HepG2 (cell line): ENCODE data around the gene ANO2. TPM values are rescaled to one million over a fixed set of nuclear protein-coding genes. Genes with fewer than 3 reads are reported as not detected.
"Not testable (repeated sequence)": the region's sequence is repeated elsewhere in the genome, so short reads cannot be mapped to it uniquely, and the experiment has no call there.

ENCODE experiments used
- ATAC-seq: fragments of 200-7000 bp; cut with Tn5 transposase; 3 replicates; pipeline ENCODE4 v1.9.1; 2020; ENCODE audit warnings: mild to moderate bottlenecking, moderate library complexity
- BruUV-seq: library from RNA; stranded (reverse); fragments of 400-500 nt; replicated peaks from 2 replicates; lab custom pipeline; 2021; lab: Mats Ljungman, UMichigan
- CTCF ChIA-PET: fragments of 300-600 bp; formaldehyde crosslinking; extraction: SDS; loops from one replicate; lab custom pipeline; 2021; ENCODE audit warnings: low total read pairs, inconsistent platforms, low intra/inter-chr PET ratio; lab: Yijun Ruan, JAX
- POLR2A ChIA-PET: fragments of 350-600 bp; sonication (Branson Sonifier 250); formaldehyde crosslinking; loops from one replicate; lab custom pipeline; 2020; ENCODE audit warnings: antibody characterized with exemption, inconsistent platforms; lab: Yijun Ruan, JAX
- DNase-seq: peaks from one replicate; pipeline ENCODE4 v3.0.0-alpha.2; 2015; ENCODE audit warnings: low spot score
- FAIRE-seq: peaks from 3 replicates; lab custom pipeline; 2011; peaks lifted over from hg19 to GRCh38; lab: Jason Lieb, UNC
- H2AFZ ChIP-seq: one replicate; pipeline ENCODE4 v1.6.1; 2011; ENCODE audit warnings: low read length, inconsistent platforms
- H3K27ac ChIP-seq: fragments of 300-600 bp; 3 replicates; pipeline ENCODE4 v1.8.0; 2011; ENCODE audit warnings: mixed run types, mild to moderate bottlenecking, mixed read lengths, low read length, inconsistent platforms; ENCODE audit not compliant: insufficient read depth; ENCODE audit errors: extremely low read length
- H3K27me3 ChIP-seq, 2 experiments: fragments of 200-600 bp in 1 of 2; 2 replicates in 1 of 2; 3 replicates in 1 of 2; pipeline versions ENCODE4 v1.6.0 to v1.8.0; 2011; ENCODE audit warnings: low read length in 2 of 2, mild to moderate bottlenecking in 2 of 2, moderate library complexity in 2 of 2, inconsistent platforms in 1 of 2; ENCODE audit not compliant: insufficient read depth in 2 of 2, control insufficient read depth in 1 of 2
- H3K36me3 ChIP-seq, 2 experiments: fragments of 200-600 bp in 1 of 2; replicated peaks in 1 of 2; 2 replicates in 1 of 2; 3 replicates in 1 of 2; pipeline versions ENCODE4 v1.5.1 to v1.8.0; 2011; ENCODE audit warnings: low read length in 2 of 2, inconsistent platforms in 1 of 2; ENCODE audit not compliant: insufficient read depth in 2 of 2, control insufficient read depth in 1 of 2
- H3K4me1 ChIP-seq: 2 replicates; pipeline ENCODE4 v1.5.1; 2012; ENCODE audit warnings: low read length, inconsistent platforms; ENCODE audit not compliant: insufficient read depth
- H3K4me2 ChIP-seq: 2 replicates; pipeline ENCODE4 v1.6.0; 2011; ENCODE audit warnings: low read depth, low read length, inconsistent platforms
- H3K4me3 ChIP-seq, 3 experiments: fragments of 200-600 bp in 1 of 3; sonication (generic), shearing (Covaris generic) in 1 of 3; replicated peaks in 1 of 3; 2 replicates each; pipeline ENCODE4 v1.5.1; 2011 to 2016; ENCODE audit warnings: low read length in 3 of 3, inconsistent platforms in 2 of 3, low read depth in 2 of 3, mild to moderate bottlenecking in 2 of 3, control low read depth in 1 of 3, mixed read lengths in 1 of 3; ENCODE audit not compliant: insufficient read depth in 1 of 3
- H3K79me2 ChIP-seq: one replicate; pipeline ENCODE4 v1.6.1; 2011; ENCODE audit warnings: low read length, inconsistent platforms; ENCODE audit not compliant: insufficient read depth
- H3K9ac ChIP-seq: 2 replicates; pipeline ENCODE4 v1.6.0; 2011; ENCODE audit warnings: mild to moderate bottlenecking, low read depth, low read length, inconsistent platforms; ENCODE audit not compliant: insufficient read depth
- H3K9me3 ChIP-seq: 2 replicates; pipeline ENCODE4 v1.5.1; 2012; ENCODE audit warnings: mild to moderate bottlenecking, low read length
- H4K20me1 ChIP-seq: 2 replicates; pipeline ENCODE4 v1.6.0; 2011; ENCODE audit warnings: inconsistent platforms, mild to moderate bottlenecking, low read length, moderate library complexity; ENCODE audit not compliant: insufficient read depth
- CREM ChIP-seq, 2 experiments: sonication (generic) in 1 of 2; formaldehyde crosslinking in 1 of 2; IDR thresholded peaks; 2 replicates each; pipeline versions ENCODE4 v1.4.0 to v1.6.1; 2016 to 2020; ENCODE audit warnings: antibody characterized with exemption in 1 of 2, mild to moderate bottlenecking in 1 of 2, missing genetic modification reagents in 1 of 2
- HES4 ChIP-seq: sonication (generic); formaldehyde crosslinking; IDR thresholded peaks from 2 replicates; pipeline ENCODE4 v1.9.0; 2021; ENCODE audit warnings: mild to moderate bottlenecking, missing genetic modification reagents, borderline replicate concordance
- HNF4A ChIP-seq: sonication (generic); formaldehyde crosslinking; IDR thresholded peaks from 2 replicates; pipeline ENCODE4 v1.4.0; 2020; ENCODE audit warnings: missing genetic modification reagents
- NCOA5 ChIP-seq: sonication (generic); formaldehyde crosslinking; IDR thresholded peaks from 2 replicates; pipeline ENCODE4 v1.4.0; 2020; ENCODE audit warnings: missing genetic modification reagents
- ZNF232 ChIP-seq: sonication (generic); formaldehyde crosslinking; IDR thresholded peaks from 2 replicates; pipeline ENCODE4 v1.4.0; 2020; ENCODE audit warnings: missing genetic modification reagents, borderline replicate concordance
- ZNF281 ChIP-seq: sonication (generic); formaldehyde crosslinking; IDR thresholded peaks from 2 replicates; pipeline ENCODE4 v1.4.0; 2020; ENCODE audit warnings: missing genetic modification reagents, borderline replicate concordance
- ZNF652 ChIP-seq: IDR thresholded peaks from 2 replicates; pipeline ENCODE4 v1.6.1; 2016; ENCODE audit warnings: low read depth, borderline replicate concordance
- WGBS: methylation state at CpG from one replicate; pipeline ENCODE4 v1.1.6; 2017; ENCODE audit warnings: low lambda C conversion rate; 5-methylcytosine and 5-hydroxymethylcytosine counted together
- in situ Hi-C: cut with HindIII; loops from 2 replicates; pipeline ENCODE4 v1.10.0; 2017; ENCODE audit warnings: low pct_unique_long_range_greater_than_20kb; ENCODE audit not compliant: extremely low pct_ligation_motif_present
- intact Hi-C: fragments of 100-400 bp; cut with micrococcal nuclease; formaldehyde crosslinking; loops from one replicate; pipeline ENCODE4 v1.10.0; 2022; ENCODE audit not compliant: unreplicated experiment
- polyA plus RNA-seq, 8 experiments: library from polyadenylated mRNA; depleted of rRNA in 3 of 8; stranded (reverse) in 7 of 8; unstranded in 1 of 8; fragments of >200 nt; fragmentation: Illumina TruSeq in 4 of 8; extraction: Trizol in 4 of 8; gene quantifications; 2 replicates each; pipeline versions ENCODE4 v1.2.1 to v1.2.3, GENCODE V29; 2011 to 2016; ENCODE audit warnings: low read depth in 4 of 8, missing spikeins in 1 of 8, mixed read lengths in 1 of 8; ENCODE audit not compliant: insufficient read depth in 1 of 8
- total RNA-seq, 5 experiments: library from RNA; depleted of rRNA; stranded (reverse); fragments of >200 nt; fragmentation: Illumina TruSeq; extraction: Trizol; gene quantifications; 2 replicates each; pipeline ENCODE4 v1.2.3, GENCODE V29; 2016; ENCODE audit warnings: low read depth in 1 of 5
- TF ChIP-seq, protein P1 (sequence below): sonication (generic); formaldehyde crosslinking; IDR thresholded peaks from 2 replicates; pipeline ENCODE4 v1.5.1; 2020; ENCODE audit warnings: mild to moderate bottlenecking, missing genetic modification reagents, moderate library complexity

ANO2 gene
- total and polyA plus RNA-seq, 2 of the 13 experiments (the other 11 are each of a cell fraction or from before 2014, with no cell fraction given), result 0.18 TPM; not detected in 1

DNA sequence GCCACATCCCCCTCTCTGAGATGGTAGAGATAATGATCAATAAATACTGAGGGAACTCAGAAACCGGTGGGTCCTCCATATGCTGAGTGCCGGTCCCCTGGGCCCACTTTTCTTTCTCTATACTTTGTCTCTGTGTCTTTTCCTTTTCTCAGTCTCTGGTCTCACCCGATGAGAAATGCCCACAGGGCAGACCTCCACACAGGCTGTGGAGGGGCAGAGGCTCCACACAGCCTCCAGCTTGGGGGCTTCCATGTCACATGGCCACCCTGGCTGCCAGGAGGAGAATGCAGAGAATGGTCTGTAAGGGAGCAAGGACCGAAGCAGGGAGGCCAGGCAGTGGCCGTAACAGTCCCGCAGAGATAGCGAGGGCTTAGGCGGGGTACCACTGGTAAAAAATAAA is 407.3 kb downstream of the ANO2 start:
- intact Hi-C loops, result no loop called here
- H3K9ac ChIP-seq, result no peak overlapping the region
- no peaks in the 10 kb centered on the region for H3K9me3 ChIP-seq
- FAIRE-seq (no peak), DNase-seq (no peak)
- POLR2A ChIA-PET, result no interaction called here
- H3K79me2 ChIP-seq, result no peaks in the 10 kb centered on the region
- H4K20me1 ChIP-seq, result no peaks in the 10 kb centered on the region
- no peaks in the 10 kb centered on the region for H3K4me1 ChIP-seq
- H3K4me2 ChIP-seq, result no peak overlapping the region
- H3K27ac ChIP-seq, result no peak overlapping the region
- in situ Hi-C loops, result no loop called here
- TF ChIP-seq HNF4A (no peak), CREM (IDR thresholded peaks at IDR 0.05) (no peak), CREM (CRISPR knock-in tag; IDR thresholded peaks at IDR 0.05) (no peak), ZNF281 (no peak), ZNF232 (CRISPR knock-in tag) (no peak), NCOA5 (no peak), ZNF652 (CRISPR knock-in tag) (no peak), HES4 (CRISPR knock-in tag) (no peak)
- TF ChIP-seq, protein P1, sequence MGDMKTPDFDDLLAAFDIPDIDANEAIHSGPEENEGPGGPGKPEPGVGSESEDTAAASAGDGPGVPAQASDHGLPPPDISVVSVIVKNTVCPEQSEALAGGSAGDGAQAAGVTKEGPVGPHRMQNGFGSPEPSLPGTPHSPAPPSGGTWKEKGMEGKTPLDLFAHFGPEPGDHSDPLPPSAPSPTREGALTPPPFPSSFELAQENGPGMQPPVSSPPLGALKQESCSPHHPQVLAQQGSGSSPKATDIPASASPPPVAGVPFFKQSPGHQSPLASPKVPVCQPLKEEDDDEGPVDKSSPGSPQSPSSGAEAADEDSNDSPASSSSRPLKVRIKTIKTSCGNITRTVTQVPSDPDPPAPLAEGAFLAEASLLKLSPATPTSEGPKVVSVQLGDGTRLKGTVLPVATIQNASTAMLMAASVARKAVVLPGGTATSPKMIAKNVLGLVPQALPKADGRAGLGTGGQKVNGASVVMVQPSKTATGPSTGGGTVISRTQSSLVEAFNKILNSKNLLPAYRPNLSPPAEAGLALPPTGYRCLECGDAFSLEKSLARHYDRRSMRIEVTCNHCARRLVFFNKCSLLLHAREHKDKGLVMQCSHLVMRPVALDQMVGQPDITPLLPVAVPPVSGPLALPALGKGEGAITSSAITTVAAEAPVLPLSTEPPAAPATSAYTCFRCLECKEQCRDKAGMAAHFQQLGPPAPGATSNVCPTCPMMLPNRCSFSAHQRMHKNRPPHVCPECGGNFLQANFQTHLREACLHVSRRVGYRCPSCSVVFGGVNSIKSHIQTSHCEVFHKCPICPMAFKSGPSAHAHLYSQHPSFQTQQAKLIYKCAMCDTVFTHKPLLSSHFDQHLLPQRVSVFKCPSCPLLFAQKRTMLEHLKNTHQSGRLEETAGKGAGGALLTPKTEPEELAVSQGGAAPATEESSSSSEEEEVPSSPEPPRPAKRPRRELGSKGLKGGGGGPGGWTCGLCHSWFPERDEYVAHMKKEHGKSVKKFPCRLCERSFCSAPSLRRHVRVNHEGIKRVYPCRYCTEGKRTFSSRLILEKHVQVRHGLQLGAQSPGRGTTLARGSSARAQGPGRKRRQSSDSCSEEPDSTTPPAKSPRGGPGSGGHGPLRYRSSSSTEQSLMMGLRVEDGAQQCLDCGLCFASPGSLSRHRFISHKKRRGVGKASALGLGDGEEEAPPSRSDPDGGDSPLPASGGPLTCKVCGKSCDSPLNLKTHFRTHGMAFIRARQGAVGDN (CRISPR knock-in tag), result no peak
- TF ChIP-seq, all 625 proteins: peak for 0
- Histone ChIP-seq H2AFZ (no peak overlapping the region), H3K27me3 (no peaks in the 10 kb centered on the region), H3K4me3 (no peak overlapping the region), H3K36me3 (no peaks in the 10 kb centered on the region)
- CTCF ChIA-PET, result no interaction called here
- ATAC-seq, result no peak
- BruUV-seq, result no TSS peak
- 48% methylated on average over 8 of the region's 8 CpGs for WGBS

DNA sequence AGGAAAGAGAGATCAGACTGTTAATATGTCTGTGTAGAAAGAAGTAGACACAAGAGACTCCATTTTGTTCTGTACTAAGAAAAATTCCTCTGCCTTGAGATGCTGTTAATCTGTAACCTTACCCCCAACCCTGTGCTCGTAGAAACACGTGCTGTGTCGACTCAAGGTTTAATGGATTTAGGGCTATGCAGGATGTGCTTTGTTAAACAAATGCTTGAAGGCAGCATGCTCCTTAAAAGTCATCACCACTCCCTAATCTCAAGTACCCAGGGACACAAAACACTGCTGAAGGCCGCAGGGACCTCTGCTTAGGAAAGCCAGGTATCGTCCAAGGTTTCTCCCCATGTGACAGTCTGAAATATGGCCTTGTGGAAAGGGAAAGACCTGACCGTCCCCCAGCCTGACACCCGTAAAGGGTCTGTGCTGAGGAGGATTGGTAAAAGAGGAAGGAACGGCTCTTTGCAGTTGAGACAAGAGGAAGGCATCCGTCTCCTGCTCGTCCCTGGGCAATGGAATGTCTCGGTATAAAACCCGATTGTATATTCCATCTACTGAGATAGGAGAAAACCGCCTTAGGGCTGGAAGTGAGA is 407.9 kb downstream of the ANO2 start:
- POLR2A ChIA-PET, H3K4me1 ChIP-seq, H3K27me3 ChIP-seq, H4K20me1 ChIP-seq, H2AFZ ChIP-seq, ATAC-seq, H3K79me2 ChIP-seq, H3K36me3 ChIP-seq, H3K4me3 ChIP-seq, H3K4me2 ChIP-seq, H3K27ac ChIP-seq, BruUV-seq, CTCF ChIA-PET, intact Hi-C loops, in situ Hi-C loops, H3K9ac ChIP-seq, DNase-seq, FAIRE-seq, H3K9me3 ChIP-seq: not testable (repeated sequence)
- WGBS, result 30% methylated on average over 12 of the region's 13 CpGs
